Daoy (cell line): ENCODE data around the gene NSFL1C. TPM values are rescaled to one million over a fixed set of nuclear protein-coding genes. Genes with fewer than 3 reads are reported as not detected.
"Not testable (repeated sequence)": the region's sequence is repeated elsewhere in the genome, so short reads cannot be mapped to it uniquely, and the experiment has no call there.

ENCODE experiments used
- DNase-seq: peaks from one replicate; pipeline ENCODE4 v3.0.0-alpha.2; 2015; ENCODE audit warnings: low read depth
- total RNA-seq: library from RNA; depleted of rRNA; stranded (reverse); fragments of >200 nt; shearing (Covaris generic); gene quantifications from 2 replicates; pipeline ENCODE4 v1.2.3, GENCODE V29; 2014; rRNA removed

Gene NSFL1C
- total RNA-seq = 45.9 and 54.2 TPM in 2 replicates

DNA sequence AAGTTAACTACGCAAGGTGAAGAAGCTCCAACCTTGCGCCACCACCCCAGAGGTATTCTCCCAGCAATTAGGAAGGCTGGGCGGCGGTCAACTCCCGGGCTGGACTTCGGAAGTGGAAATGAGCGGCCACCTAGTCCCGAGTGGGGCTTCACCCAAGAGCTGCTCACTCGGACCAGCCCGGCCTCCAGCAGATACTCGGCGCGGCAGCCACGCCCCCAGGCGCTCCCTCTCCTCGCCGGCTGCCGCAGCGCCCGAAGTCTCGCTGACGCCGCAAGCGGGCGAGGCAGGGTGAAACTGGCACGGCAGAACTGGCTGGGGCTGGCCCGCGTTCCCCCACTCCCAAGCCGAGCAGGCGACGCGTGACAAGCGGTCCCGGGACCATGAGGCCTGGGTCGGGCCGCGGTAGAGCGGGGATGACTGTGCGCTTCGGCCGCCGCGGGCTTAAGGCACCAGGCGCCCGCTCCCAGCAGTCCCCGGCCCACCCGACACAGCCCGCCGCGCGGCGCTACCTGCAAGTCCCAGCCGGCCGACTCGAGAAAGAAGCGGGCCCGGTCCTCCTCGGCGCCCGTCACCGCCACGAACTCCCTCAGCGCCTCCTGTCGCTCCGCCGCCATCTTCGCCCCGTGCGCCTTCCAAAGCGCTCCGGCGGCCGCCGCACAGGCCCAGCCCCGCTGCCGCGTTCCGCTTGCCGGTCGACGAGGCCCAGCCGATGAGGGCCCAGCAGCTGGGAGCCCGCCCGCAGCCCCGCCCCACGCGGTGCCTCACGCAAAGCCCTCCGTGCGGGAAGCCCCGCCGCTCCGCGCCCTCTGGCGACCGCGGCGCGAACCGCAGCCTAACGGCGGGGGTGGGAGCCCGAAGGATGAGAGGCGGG is at the start of gene NSFL1C:
TSS of gene NSFL1C (minus strand) at position 639 of the 871 bp plus-strand sequence. CDS start at position 614, 25 bp downstream.
- DNase-seq = peak; percentile 97

- no peak for DNase-seq
Measured at GRCh38 chr20:1513801-1514200, 47.2 kb upstream of the NSFL1C start.

- DNase-seq = no peak
Measured at GRCh38 chr20:1509237-1509636, 42.6 kb upstream of the NSFL1C start.

- DNase-seq = no peak
Measured at GRCh38 chr20:1508574-1508973, 41.9 kb upstream of the NSFL1C start.

- no peak for DNase-seq
Measured at GRCh38 chr20:1507276-1507675, 40.6 kb upstream of the NSFL1C start.

GRCh38 chr20:1505871-1506270 is 39.2 kb upstream of the NSFL1C start:
- DNase-seq = no peak

DNA sequence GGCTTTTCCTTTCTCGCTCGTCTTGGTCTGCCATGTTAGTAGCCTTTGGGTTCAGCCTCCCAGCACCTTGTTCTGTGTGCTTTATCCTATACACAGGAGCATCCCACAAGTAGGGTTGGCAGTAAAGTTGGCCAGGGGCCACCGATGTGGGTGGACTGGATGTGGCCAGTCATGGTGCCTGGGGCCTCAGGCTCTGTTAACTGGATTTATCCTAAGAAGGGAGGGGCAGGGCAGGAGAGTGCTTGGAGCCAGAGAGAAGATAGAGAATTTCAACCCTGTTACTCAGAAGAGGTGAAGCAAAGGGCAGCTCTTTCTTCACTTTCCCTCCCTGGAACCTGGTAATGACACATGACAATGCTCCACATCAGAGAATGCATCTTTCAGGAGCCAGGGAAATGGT is 38.7 kb upstream of the NSFL1C start:
- no peak for DNase-seq

DNA sequence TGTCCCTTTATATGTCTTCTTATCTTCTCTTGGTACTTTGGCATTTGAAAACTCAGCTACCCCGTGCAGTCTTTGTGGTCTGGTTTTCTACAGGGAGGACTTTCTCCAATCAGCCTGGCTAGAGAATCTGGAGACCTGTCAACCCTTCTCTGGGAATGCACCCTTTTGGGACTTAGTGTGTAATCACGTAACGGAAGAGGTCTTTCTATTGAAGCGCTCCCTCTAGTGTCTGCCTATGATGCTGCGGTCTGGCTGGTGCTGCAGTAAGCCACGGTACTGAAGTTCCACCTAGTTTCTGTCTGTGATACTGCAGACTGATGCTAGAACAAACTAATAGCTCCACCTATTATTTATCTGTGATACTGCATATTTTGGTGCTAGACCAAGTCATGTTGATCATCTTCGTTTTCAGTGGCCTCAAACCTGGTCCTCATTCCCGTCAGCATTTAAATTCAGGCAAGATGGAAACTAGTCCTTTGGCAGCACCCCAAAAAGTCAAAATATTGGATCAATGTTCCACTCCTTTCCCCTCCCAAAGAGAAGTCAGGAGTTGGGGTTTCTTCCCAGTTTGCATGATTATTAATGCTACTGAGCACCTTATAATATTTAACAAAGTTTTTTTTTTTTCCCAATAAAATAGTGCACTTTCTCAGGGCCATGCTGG is 37.0 kb upstream of the NSFL1C start:
- DNase-seq = peak; percentile 87

- DNase-seq = no peak
Measured at GRCh38 chr20:1500496-1500895, 33.8 kb upstream of the NSFL1C start.

DNA sequence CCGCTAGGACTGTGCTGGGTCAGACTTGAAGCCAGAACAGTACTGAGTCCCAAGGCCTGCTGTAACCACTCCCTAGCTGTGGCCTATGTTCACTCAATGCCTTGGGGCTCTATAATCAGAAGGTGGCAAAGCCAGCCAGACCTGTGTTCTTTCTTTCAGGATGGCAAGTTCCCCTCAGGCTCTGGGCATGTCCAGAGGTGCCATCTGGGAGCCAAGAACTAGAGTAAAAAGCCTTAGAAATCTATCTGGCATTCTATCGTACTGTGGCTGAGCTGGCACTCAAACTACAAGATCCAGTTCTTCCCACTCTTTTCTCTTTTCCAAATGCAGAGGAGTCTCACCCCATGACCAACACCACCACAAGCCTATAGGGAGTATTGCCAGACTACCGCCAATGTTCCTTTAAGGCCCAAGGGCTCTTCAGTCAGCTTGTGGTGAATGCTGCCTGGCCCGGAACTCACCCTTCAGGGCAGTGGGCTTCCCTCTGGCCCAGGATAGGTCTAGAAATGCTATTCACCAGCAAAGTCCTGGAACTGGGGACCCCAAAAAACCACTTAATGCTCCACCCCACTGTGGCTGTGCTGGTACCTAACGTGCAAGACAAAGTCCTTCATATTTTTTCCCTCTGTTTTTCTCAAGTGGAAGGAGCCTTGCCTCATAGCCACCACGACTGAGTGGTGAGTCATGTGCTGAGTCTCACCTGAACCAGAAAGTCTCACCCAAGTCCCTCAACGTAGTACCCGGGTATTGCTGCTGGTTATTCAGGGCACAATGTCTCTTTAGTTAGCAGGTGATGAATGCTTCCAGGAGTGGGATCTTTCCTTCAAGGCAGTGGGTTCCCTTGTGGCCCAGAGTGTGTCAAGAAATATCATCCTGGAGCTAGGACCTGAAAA is 33.1 kb upstream of the NSFL1C start:
- no peak for DNase-seq

GRCh38 chr20:1497371-1497770 is 30.7 kb upstream of the NSFL1C start:
- DNase-seq = not testable (repeated sequence)

GRCh38 chr20:1496930-1497329 is 30.3 kb upstream of the NSFL1C start:
- DNase-seq = no peak

GRCh38 chr20:1494436-1494835 is 27.8 kb upstream of the NSFL1C start:
- DNase-seq = no peak

GRCh38 chr20:1493536-1493935 is 26.9 kb upstream of the NSFL1C start:
- no peak for DNase-seq

DNA sequence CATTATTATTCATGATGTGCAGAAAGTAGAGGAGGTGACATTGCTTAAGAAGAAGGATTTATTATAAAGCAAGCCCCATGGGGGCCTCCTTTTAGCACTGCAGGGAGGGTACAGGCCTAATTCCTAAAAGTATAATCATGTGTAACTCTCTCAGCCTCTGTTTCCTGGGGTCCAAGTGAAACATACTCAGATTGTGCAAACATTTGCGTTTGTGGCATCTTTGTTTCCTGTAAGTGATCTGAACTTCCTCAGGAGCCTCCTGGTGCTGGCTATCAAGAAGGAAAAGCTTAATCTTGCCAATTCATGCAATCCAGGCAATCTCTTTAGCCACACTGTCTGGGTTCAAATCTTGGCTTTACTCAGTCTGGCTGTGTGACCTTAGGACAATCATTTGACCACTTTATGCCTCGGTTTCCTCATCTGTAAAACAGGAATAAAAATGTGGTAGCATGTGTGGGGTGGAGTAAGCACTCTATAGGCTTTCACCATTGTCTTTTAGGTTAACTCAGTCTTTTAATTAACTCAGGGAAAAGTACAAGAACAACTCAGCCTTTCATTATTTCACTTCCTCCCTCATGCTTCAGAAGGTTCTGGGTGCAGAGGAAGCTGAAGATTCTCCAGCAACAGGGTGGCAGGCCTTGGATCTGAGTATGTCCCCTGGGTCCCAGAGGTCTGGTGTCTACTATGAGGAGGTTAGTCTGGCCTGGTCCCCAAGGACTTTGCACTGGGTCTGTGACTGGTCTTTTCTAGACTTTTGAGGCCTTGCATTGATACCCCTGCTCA is 25.4 kb upstream of the NSFL1C start:
- DNase-seq = no peak

- no peak for DNase-seq
Measured at GRCh38 chr20:1491281-1491840, 24.7 kb upstream of the NSFL1C start, which contains the start of gene SIRPB2. Gene SIRPB2, minus strand, starts transcription at chr20:1491420. Its CDS starts 61 bp downstream, at chr20:1491359.

- DNase-seq = no peak
Measured at GRCh38 chr20:1490643-1491195, 24.1 kb upstream of the NSFL1C start.

GRCh38 chr20:1489764-1490436 is 23.3 kb upstream of the NSFL1C start:
- no peak for DNase-seq

- no peak for DNase-seq
Measured at GRCh38 chr20:1489325-1489724, 22.7 kb upstream of the NSFL1C start.

DNA sequence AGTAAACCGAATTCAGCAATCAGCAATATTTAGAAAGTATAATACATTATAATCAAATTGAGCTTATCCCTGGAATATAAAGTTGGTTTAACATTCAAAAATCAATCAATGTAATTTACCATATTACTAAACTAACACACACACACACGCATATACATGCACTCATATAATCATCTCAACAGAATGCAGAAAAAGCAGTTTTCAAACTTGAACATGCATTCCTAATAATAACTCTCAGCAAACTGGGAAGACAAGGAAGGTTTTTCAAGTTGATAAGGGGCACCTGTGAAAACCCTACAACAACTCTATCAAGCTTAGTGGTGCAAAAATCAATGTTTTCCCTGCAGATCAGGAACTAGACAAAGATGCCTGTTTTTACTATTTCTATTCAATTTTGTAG is 19.9 kb upstream of the NSFL1C start:
- no peak for DNase-seq
